DOHH2 (cell line): ENCODE results near the gene PPM1H.

Experiments
- H3F3A ChIP-seq: fragments of 200-600 bp; sonication (generic), shearing (Covaris generic); 2 replicates; pipeline ENCODE4 v1.6.0; 2016; ENCODE audit warnings: antibody characterized with exemption, mild to moderate bottlenecking; ENCODE audit not compliant: control insufficient read depth, insufficient read depth
- H3K27ac ChIP-seq: fragments of 200-600 bp; sonication (generic); 2 replicates; pipeline ENCODE4 v1.5.1; 2014; ENCODE audit warnings: low read depth, mild to moderate bottlenecking, low read length, moderate library complexity
- H3K27me3 ChIP-seq: fragments of 200-600 bp; sonication (generic); 2 replicates; pipeline ENCODE4 v1.6.1; 2014; ENCODE audit warnings: mild to moderate bottlenecking, low read length, mixed read lengths; ENCODE audit not compliant: control insufficient read depth
- H3K36me3 ChIP-seq: fragments of 200-600 bp; sonication (generic); 2 replicates; pipeline ENCODE4 v1.6.1; 2014; ENCODE audit warnings: mild to moderate bottlenecking, low read length, moderate library complexity, mixed read lengths; ENCODE audit not compliant: control insufficient read depth
- H3K4me1 ChIP-seq: fragments of 200-600 bp; sonication (generic); 2 replicates; pipeline ENCODE4 v1.6.1; 2014; ENCODE audit warnings: mild to moderate bottlenecking, low read length, mixed read lengths; ENCODE audit not compliant: control insufficient read depth
- H3K4me2 ChIP-seq: fragments of 200-600 bp; sonication (generic); 2 replicates; pipeline ENCODE4 v1.6.0; 2014; ENCODE audit warnings: mild to moderate bottlenecking, low read length, moderate library complexity
- H3K4me3 ChIP-seq: fragments of 200-600 bp; sonication (generic); 2 replicates; pipeline ENCODE4 v1.5.1; 2014; ENCODE audit warnings: mild to moderate bottlenecking, low read length, mixed read lengths
- H3K79me2 ChIP-seq: fragments of 200-600 bp; sonication (generic); 2 replicates; pipeline ENCODE4 v1.6.1; 2014; ENCODE audit warnings: mild to moderate bottlenecking, low read length, mixed read lengths; ENCODE audit not compliant: control insufficient read depth
- H3K9me2 ChIP-seq: fragments of 200-600 bp; sonication (generic); replicated peaks from 2 replicates; pipeline ENCODE4 v1.6.1; 2014; ENCODE audit warnings: mild to moderate bottlenecking, low read length, mixed read lengths; ENCODE audit not compliant: control insufficient read depth
- H3K9me3 ChIP-seq: fragments of 200-600 bp; sonication (generic); 2 replicates; pipeline ENCODE4 v1.6.1; 2014; ENCODE audit warnings: antibody characterized with exemption, low read length, mixed read lengths; ENCODE audit not compliant: control insufficient read depth, insufficient read depth
- H4K20me1 ChIP-seq: fragments of 200-600 bp; sonication (generic); 2 replicates; pipeline ENCODE4 v1.6.0; 2014; ENCODE audit warnings: low read depth, mild to moderate bottlenecking, antibody characterized with exemption, low read length, moderate library complexity; ENCODE audit not compliant: control insufficient read depth, insufficient read depth
- CTCF ChIP-seq: fragments of 200-600 bp; sonication (generic); IDR thresholded peaks from one replicate; pipeline ENCODE4 v1.5.1; 2014; ENCODE audit warnings: antibody characterized with exemption, mild to moderate bottlenecking, low read depth, low read length; ENCODE audit not compliant: poor library complexity, severe bottlenecking
- EZH2phosphoT487 ChIP-seq: fragments of 200-600 bp; sonication (generic); IDR thresholded peaks from 2 replicates; pipeline ENCODE4 v1.6.1; 2017; ENCODE audit warnings: borderline replicate concordance, mild to moderate bottlenecking, antibody characterized with exemption, low read length, moderate library complexity, mixed read lengths

Gene PPM1H

GRCh38 chr12:62802984-62803383, 132.0 kb downstream of the PPM1H start:
- H4K20me1 ChIP-seq: no peaks in the 10 kb centered on the region
- TF ChIP-seq CTCF (no peak), EZH2phosphoT487 (no peak)
- no peak overlapping the region for H3K4me3 ChIP-seq
- no peaks in the 10 kb centered on the region for H3F3A ChIP-seq
- H3K27ac ChIP-seq: no peak overlapping the region
- no peaks in the 10 kb centered on the region for H3K9me3 ChIP-seq
- H3K27me3 ChIP-seq: no peaks in the 10 kb centered on the region
- no peaks in the 10 kb centered on the region for H3K79me2 ChIP-seq
- no peaks in the 10 kb centered on the region for H3K9me2 ChIP-seq
- H3K4me1 ChIP-seq: 0 out of 2 replicates have a peak, but pooled peaks cover 3% of the 10 kb centered on the region
- no peak overlapping the region for H3K4me2 ChIP-seq
- H3K36me3 ChIP-seq: no peaks in the 10 kb centered on the region

- Histone ChIP-seq H3K79me2 (no peaks in the 10 kb centered on the region), H3K4me1 (0 out of 2 replicates have a peak, but pooled peaks cover 3% of the 10 kb centered on the region), H4K20me1 (no peaks in the 10 kb centered on the region), H3K27me3 (no peaks in the 10 kb centered on the region), H3K9me2 (no peaks in the 10 kb centered on the region), H3K36me3 (no peaks in the 10 kb centered on the region), H3F3A (no peaks in the 10 kb centered on the region), H3K4me2 (no peak overlapping the region), H3K4me3 (no peak overlapping the region), H3K27ac (no peak overlapping the region), H3K9me3 (no peaks in the 10 kb centered on the region)
- TF ChIP-seq EZH2phosphoT487 (no peak), CTCF (no peak)
These were observed 132.6 kb downstream of the PPM1H start for GRCh38 chr12:62802321-62802720.

GRCh38 chr12:62801796-62802195, 133.2 kb downstream of the PPM1H start:
- no peaks in the 10 kb centered on the region for H3K9me3 ChIP-seq
- H3K9me2 ChIP-seq: no peaks in the 10 kb centered on the region
- H3K27ac ChIP-seq: no peak overlapping the region
- H3K4me3 ChIP-seq: no peak overlapping the region
- H3F3A ChIP-seq: no peaks in the 10 kb centered on the region
- H3K27me3 ChIP-seq: peaks cover 2% of the 10 kb centered on the region; the same call in 1 of the 2 replicates
- H3K4me1 ChIP-seq: 0 out of 2 replicates have a peak, but pooled peaks cover 3% of the 10 kb centered on the region
- no peaks in the 10 kb centered on the region for H3K36me3 ChIP-seq
- no peaks in the 10 kb centered on the region for H3K79me2 ChIP-seq
- no peak overlapping the region for H3K4me2 ChIP-seq
- no peak for TF ChIP-seq CTCF
- TF ChIP-seq EZH2phosphoT487: no peak
- no peaks in the 10 kb centered on the region for H4K20me1 ChIP-seq
